GM18511 (cell line): Measurements from ENCODE around the gene KCNQ1.

Experiments
- ATAC-seq: cut with Tn5 transposase; IDR thresholded peaks from one replicate; pipeline ENCODE4 v1.9.1; 2021; ENCODE audit warnings: mild to moderate bottlenecking, moderate library complexity; ENCODE audit not compliant: unreplicated experiment

The KCNQ1 gene

DNA sequence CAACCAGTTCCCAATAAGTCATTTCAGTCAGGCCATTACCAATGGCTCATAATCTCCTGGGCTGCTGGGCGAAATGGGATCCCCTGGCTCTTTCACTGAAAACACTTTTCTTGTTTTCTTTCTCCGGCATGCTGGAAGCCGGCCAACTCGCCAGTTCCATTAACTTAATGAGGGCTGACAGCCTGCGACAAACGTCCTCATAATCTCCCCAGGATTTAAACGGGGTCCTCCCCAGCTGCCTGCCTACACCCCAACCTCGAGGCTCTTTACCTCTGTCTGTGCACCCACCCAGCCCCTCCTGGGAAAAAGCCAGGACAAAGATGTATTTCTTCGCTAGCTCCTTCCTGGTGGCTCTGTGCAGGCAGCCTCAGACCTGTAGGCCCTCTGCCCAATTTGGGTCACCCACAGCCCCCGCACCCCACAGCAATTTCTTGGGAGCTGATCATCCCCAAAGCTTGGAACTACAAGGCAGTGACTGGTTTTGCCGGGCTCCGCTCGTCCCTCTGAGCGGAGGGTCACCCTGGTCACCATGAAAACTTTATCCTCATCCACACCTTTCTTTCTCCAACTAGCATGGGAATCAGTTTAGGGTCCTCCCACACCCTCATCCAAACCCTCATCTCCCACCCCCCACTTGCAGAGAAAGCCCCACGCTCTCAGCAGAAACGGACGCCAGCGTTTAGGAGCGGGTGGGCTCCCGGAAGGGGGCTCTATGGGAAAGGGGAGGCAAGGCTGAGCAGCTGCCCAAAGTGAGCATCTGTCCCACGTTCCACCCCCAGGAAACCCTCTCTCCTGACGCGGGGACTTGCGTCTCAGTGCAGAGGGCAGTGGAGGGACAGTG is 306.1 kb downstream of the KCNQ1 start:
- ATAC-seq, result no peak

DNA sequence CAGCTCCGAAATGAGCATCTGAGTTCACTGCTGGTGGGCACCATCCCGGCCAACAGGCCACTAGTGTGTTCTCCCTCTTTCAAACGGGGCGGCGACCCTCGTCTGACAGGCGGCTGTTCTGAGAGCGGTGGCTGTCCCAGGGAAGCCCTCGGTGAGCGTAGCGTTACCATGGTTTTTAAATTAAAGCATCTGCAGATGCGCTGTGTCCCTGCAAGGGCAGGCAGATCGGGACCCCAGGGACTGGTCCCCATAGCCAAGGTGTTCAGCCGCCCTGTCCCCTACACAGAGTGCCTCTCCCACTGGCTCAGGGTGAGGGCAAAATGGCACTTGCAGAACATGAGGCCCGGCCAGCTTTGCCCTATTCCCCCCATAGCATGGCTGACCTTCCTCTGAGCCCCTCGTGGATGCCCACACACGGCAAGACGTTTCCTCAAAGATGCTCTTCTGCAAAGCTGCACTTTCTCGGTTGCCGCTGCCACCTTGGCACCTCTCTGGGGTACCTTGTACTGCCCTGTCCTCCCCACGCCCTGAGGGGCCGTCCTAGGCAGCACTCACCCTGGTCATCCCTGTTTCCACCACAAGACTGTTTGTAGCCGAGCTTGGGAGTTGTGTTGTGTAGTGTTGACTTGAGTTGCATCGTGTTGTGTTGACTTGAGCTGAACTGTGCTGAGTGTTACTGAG is 306.9 kb downstream of the KCNQ1 start:
- no peak for ATAC-seq

DNA sequence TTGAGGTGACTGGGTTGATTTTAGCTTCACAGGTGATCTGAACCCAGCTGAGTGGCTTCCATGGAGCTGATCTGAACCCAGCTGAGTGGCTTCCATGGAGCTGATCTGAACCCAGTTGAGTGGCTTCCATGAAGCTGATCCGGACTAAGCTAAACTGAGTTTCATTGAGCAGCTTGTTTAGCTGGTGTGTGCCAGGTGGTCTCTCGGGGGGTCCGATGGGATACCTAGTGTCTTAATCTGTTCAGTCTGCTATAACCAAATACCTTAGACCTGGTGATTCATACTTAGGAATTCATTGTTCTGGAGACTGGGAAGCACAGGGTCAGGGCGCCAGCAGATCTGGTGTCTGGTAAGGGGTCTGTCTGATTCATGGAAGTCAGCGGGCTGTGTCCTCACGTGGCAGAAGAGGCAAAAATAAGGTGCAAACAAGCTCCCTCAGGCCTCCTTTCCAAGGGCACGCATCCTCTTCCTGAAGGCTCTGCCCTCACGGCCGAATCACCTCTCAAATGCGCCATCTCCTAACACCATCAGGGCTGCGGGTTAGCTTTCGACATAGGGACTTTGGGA is 307.5 kb downstream of the KCNQ1 start:
- ATAC-seq, result no peak

DNA sequence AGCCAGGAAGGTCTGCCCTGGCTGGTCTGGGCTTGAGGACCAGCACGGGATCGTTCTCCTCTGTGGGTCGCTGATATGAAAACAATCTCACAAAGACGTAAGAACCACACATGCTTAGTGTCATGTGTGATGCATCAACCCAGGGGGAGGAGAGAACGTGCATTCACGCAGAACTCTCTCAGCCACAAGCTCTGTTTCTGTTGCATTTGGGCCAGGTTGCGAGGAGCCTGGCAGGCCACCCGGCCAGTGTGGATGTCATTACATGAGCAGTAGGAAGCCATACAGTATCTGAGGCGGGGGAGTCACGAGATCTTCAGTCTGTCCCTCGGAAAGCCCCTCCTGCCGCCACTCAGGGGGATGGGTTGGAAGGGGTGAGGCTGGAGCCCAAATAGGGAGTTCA is 308.1 kb downstream of the KCNQ1 start:
- no peak for ATAC-seq

DNA sequence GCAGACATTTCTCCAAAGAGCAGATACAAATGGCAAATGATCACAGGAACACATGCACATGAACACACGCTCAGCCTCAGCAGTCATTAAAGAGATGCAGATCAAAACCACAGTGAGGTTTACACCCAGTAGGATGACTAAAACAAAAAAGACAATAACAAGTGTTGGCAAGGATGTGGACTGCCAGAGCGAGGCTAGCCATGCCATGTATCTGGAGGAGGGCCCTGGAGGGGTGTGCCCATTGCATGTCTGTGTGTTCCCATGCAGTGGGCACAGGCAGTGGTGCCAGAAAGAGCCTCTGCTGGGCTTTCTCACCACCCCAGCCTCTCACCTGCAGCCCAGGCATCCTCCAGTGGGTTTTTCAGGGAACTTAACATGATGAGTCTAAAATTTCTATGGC is 309.2 kb downstream of the KCNQ1 start:
- ATAC-seq, result no peak

DNA sequence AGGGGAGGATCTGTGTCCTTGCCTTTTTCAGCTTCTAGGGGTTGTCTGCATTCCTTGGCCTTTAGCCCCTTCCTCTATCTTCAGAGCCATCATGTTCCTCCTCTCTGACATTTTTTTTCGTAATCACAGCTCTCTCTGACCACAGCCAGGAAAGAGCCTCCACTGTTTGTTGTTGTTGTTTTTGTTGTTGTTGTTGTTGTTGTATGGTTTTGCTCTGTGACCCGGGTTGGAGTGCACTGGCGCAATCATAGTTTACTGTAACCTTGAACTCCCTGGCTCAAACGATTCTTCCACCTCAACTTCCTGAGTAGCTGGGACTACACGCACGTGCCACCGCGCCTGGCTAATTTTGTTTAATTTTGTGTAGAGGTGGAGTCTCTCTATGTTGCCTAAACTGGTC is 310.3 kb downstream of the KCNQ1 start:
- ATAC-seq, result no peak

DNA sequence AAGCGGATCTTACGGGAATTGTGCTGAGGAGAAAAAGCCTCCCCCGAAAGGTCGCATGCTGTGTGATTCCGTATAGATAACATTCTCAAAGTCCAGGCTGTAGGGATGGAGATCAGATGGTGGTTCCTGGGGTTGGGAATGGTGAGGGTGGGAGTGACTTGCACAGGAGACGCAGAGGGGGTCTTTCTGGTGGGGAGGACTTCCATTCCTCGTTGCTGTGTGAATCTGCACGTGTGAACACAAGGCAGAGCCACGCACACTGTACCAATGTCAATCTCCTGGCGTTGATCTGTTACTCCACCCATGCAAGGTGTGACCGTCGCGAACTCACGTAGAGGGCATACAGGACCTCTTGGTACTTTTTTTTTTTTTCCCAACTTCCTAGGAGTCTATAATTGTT is 313.9 kb downstream of the KCNQ1 start:
- ATAC-seq, result no peak

DNA sequence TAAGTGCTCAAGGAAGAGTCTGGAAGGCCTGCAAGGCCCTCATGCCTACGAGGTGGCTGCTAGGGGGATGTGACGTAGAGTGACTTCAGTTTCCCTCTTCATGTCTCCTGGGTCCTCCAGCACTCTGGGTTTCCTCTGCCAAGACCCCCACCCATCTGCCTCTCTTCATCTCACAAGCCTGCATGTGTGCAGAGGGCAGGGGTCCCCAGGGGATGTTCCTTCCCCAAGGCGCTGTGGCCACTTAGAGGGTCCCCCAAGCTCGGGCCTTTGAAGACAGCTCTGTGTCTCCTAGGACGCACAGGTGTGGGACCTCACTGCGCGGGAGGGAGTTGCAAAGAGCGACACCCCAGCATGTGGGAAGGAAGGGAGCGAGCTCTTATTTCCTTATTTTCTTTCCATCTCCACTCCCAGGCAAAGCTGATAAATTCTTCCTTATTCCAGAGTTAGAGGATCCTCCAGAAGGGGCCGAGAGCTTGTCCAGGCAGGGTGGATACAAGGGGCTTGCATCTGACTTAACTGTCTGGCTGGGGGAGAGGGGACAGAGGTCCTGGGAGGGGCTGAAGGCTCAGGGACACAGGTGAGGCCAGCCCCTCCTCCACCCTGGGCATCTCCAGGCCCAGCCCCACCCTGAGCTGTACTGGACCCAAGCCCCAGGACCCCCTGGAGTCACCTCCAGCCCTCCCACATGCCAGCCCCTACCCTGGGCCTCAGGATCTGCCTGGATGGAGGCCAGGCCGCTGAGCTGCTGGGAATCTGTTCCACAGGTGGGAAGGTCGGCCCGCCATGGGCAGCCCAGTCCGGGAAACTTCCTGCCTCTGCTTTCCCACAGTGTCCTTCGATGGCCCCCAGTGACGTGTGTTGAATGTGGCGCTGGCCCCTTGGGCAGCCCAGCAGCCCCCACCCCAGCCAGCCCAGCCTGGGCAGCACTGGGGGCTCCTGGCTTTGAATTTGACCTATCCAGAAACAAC is 314.7 kb downstream of the KCNQ1 start:
- no peak for ATAC-seq

DNA sequence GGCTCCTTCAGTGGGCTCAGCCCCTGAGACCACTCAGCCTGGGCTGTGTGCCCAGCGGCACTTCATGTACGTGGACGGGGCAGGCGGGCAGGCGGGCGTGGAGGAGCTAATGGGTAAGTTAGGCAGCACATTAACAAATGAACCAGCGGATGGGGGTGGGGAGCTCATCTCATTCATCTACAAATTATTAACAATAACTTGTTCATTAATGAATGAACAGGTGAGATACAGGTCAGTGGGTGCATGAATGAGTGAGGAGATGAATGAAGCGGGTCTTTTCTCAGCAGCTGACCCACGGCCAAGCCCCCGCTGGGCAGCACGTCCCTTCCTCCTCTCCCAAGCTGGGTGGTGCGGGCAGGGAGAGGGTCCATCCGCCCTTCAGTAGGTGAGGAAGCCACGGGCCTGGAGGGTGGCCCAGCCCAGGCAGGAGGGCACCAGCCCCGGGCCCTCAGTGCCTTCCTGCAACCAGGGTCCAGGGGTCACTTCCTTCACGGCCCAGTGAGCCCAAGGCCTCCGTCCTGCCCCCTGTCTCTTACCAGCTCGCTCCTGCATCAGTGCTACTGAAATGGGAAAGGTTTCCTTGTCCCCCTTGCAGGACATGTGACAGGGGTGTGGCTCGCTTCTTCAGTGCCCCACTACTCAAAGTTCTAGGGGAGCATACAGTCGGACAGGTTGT is 315.5 kb downstream of the KCNQ1 start:
- no peak for ATAC-seq

DNA sequence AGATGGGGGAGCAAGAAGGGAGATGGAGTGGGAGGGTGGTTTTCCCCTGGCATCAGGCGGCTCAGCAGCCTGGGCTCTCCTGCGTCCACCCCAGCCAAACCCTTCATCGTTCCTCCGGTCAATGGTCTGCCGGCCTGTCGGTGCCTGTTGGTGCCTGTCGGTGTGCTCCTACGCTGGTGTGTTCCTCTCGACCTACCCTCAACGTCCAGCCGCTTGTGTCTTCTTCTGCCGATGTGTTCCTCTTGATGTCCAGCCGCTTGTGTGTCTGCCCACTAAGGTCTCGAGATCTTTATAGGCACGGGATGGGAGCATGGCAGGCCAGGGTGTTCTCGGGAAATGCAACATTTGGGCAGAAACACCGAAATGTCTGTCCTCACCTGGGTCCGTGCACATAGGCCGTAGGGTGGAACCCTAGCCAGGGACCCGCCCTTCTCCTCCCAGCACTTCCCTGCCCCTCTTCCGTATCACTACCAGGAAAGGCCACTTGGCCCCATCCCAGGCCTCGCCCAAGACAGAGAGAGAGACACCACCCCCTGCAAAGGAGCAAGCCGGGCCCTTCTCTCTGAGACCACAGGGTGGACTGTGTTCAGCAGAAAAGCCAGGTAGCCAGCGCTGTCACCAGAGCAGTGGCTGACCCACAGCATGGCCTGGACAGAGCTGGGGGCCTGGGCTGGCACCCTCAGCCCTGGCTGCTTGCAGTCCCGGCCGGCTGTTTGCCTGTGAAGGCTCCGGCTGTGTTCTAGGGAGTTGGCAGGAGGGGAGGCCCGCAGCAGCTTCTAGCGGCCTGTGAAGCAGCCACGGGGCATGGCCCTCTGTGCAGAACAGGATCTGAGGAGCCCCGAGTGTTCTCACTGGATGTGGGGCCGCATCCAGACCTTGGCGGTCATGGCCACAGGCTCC is 316.6 kb downstream of the KCNQ1 start:
- no peak for ATAC-seq

DNA sequence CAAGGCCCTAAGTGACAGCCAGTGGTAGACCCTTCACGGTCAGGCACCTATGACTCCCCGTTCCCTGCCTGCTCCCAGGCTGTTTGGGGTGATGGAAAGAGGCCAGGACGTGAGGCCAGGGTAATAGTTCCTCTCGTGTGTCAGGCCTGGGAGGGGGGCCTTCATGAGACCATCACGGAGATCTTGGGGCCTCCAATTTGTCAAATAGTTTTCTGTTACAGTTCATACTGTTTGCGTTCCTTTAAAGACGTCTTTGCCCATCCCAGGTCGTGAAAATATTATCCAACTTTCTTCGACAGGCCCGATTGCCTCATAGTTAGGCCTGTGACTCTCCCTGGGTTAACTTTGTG is 317.2 kb downstream of the KCNQ1 start:
- ATAC-seq, result no peak

DNA sequence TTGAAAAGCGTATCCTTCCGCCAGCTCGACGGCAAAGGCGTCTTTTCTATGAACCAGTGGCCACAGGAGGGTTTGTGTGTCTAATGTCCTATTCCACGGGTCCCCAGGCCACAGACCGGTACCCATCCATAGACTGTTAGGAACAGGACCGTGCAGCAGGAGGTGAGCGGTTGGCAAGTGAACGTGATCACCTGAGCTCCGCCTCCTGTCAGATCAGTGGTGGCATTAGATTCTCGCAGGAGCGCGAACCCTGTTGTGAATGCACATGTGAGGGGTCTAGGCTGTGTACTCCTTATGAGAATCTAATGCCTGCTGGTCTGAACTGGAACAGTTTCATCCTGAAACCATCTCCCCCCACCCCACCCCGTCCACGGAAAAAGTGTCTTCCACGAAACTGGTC is 317.6 kb downstream of the KCNQ1 start:
- ATAC-seq, result no peak

DNA sequence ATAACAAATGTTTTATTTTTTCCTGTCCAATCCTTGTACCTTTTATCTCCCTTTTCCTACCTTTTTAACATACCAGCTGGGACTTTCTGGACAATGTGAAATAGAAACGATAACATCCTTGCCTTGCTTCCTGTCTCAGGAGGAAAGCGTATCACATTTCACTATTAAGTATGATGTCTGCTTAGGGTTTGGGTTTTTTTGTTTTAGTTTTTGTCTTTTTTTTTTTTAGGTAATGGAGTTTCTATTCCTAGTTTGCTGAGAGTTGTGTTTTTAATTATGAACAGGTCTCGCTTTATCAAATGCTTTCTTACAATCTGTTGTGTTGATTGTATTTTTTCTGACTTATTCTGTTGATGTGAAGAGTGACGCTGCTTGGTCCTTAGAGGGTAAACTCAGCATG is 319.2 kb downstream of the KCNQ1 start:
- no peak for ATAC-seq

DNA sequence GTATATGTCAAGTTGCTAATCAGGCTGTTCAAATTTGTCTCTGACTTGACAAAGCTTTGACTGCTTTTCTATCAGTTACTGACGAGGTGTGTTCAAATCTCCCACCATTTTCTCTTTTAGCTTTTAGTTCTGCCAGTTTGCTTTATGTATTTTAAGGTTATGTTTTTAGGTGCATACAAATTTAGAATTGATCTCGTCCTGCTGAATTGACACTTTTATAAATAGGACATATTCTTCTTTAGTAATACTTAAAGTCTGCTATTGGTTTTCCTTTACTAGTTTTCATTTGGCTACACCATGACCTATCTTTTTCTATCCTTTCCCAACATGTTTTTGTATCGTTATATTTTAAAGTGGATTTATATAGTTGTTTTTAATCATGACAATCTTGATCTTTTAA is 320.7 kb downstream of the KCNQ1 start:
- no peak for ATAC-seq

DNA sequence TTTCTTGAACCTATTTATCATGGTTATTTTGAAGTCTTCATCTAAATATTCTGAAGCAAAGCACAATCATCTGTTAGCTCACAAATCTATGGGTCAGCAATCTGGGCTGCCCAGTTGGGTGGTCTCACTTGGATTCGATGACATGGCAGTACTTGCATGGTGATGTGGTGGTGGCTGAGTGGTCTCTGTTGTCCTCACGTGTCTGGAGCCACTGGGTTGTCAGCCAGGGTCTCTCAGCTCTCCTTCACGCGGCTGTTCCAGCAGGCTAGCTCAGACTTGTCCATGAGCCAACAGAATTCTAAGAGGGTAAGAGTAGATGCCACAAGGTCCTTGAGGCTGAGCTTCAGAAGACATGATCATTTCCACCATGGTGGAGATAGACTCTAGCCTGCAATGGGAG is 321.4 kb downstream of the KCNQ1 start:
- ATAC-seq, result no peak

DNA sequence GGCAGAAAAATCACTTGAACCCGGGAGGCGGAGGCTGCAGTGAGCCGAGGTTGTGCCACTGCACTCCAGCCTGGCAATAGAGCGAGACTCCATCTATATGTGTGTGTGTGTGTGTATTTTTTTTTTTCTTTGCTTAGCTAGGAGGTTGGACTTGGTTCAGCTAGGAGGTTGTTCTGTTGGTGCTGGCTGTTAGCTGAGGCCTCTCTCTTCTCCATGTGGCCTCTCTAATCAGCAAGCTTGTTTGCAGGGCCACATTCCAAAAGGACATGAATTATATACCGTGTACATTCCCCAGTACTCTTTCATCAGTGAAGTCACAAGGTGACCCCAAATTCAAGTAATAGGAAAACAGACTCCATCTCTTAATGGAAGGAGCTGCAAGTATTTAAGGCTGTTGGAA is 322.3 kb downstream of the KCNQ1 start:
- no peak for ATAC-seq

DNA sequence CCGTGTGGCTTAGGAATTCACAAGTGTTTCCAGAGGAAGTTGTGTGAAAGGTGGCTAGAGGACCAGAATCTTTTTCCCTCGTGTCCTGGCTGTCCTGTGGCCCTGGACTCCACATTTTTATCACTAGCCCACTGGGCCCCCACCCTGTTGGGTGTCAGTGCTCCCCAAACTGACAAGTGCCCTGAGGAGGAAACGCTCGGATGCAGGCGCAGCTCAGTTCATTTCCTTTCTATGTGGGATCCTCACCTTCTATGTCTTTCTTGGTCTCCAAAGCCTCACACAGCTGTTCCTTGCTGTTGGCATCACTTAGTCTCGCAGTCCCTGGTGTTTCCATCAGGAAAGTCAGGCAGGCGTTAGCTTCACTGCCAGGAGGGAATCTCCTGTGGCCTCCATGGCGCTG is 323.0 kb downstream of the KCNQ1 start:
- ATAC-seq, result no peak

DNA sequence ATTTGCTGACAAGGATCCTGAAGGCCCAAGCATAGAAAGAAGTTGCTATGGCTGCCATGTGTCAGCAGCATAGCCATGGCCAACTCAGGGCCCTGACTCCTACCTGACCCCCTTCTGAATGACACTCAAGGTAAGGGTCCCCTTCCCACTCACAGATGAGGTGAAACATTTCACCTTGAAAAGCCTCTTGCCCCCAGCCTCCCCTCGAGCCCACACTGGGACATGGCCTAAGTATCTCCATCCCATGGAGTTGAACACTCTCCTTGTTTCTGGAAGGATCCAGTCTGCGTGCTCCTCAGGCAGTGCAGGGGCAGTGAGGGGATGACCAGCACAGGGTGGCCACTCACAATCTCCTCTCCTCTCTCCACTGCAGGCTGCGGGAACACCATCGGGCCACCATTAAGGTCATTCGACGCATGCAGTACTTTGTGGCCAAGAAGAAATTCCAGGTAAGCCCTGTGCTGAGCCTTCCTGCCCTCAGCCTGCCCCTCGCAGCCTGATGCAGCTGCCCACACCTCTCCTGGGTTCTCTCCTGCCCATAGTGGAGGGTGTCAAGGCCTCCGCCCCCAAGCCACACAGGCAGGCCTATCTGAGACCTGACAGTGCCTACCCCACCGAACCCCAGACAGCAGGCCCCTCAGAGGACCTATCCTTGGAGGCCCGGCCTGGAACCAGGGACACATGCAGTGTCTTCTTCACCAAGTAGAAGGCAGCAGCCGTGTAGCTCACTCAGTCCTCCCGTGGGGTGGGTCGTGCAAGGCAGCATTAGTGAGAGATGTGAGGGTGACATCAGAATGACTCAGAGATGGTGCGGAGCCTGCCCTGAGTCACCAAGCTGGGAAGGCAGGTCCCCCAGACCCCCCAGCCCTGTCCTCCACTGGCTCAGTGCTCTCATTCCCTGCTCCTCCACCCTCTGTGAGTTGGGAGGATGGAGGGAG is 323.9 kb downstream of the KCNQ1 start:
- ATAC-seq, result no peak
